MCF 10A (cell line): ENCODE data around the gene SLC51A. TPM values are rescaled to one million over a fixed set of nuclear protein-coding genes. Genes with fewer than 3 reads are reported as not detected.

Experiments
- BruUV-seq: library from RNA; stranded (reverse); fragments of 400-500 nt; replicated peaks from 2 replicates; lab custom pipeline; 2021; lab: Mats Ljungman, UMichigan
- CTCF ChIA-PET: fragments of 300-600 bp; sonication (Branson Sonifier 250); formaldehyde crosslinking; extraction: SDS; loops from one replicate; lab custom pipeline; 2021; ENCODE audit warnings: antibody characterized with exemption, inconsistent platforms; lab: Yijun Ruan, JAX
- POLR2A ChIA-PET: fragments of 300-600, 350-650 bp; sonication (Branson Sonifier 250); formaldehyde crosslinking; extraction: SDS; loops from one replicate; lab custom pipeline; 2020; ENCODE audit warnings: antibody characterized with exemption, inconsistent platforms; lab: Yijun Ruan, JAX
- DNase-seq: peaks from one replicate; pipeline ENCODE4 v3.0.0-alpha.2; 2018; ENCODE audit not compliant: unreplicated experiment
- H3K27ac Mint-ChIP-seq: one replicate; pipeline ENCODE4 v1.8.0; 2022; ENCODE audit warnings: mild to moderate bottlenecking, low read depth, mixed read lengths; ENCODE audit not compliant: unreplicated experiment
- H3K27me3 Mint-ChIP-seq: one replicate; pipeline ENCODE4 v1.8.0; 2022; ENCODE audit warnings: mixed read lengths; ENCODE audit not compliant: insufficient read depth, unreplicated experiment
- H3K36me3 Mint-ChIP-seq: one replicate; pipeline ENCODE4 v1.8.0; 2022; ENCODE audit warnings: mild to moderate bottlenecking, moderate library complexity, mixed read lengths; ENCODE audit not compliant: insufficient read depth, unreplicated experiment
- H3K4me1 Mint-ChIP-seq: one replicate; pipeline ENCODE4 v1.8.0; 2022; ENCODE audit warnings: mixed read lengths; ENCODE audit not compliant: insufficient read depth, unreplicated experiment
- H3K4me3 Mint-ChIP-seq: one replicate; pipeline ENCODE4 v1.8.0; 2022; ENCODE audit warnings: mild to moderate bottlenecking, moderate library complexity, mixed read lengths; ENCODE audit not compliant: unreplicated experiment
- H3K9me3 Mint-ChIP-seq: one replicate; pipeline ENCODE4 v1.8.0; 2022; ENCODE audit warnings: mixed read lengths; ENCODE audit not compliant: unreplicated experiment
- intact Hi-C: fragments of 100-400 bp; cut with micrococcal nuclease; formaldehyde crosslinking; loops from 2 replicates; pipeline ENCODE4 v1.14.1; 2022
- total RNA-seq: library from RNA; stranded (reverse); gene quantifications from 2 replicates; pipeline ENCODE4 v1.2.3, GENCODE V29; 2022
- TF ChIP-seq, protein P1 (sequence below): fragments of 200-600 bp; IDR thresholded peaks from one replicate; pipeline ENCODE4 v1.8.0; 2022; ENCODE audit warnings: antibody characterized with exemption, mild to moderate bottlenecking; ENCODE audit not compliant: unreplicated experiment

Gene SLC51A
- total RNA-seq, 1 experiment from 2014 or later = not detected

DNA sequence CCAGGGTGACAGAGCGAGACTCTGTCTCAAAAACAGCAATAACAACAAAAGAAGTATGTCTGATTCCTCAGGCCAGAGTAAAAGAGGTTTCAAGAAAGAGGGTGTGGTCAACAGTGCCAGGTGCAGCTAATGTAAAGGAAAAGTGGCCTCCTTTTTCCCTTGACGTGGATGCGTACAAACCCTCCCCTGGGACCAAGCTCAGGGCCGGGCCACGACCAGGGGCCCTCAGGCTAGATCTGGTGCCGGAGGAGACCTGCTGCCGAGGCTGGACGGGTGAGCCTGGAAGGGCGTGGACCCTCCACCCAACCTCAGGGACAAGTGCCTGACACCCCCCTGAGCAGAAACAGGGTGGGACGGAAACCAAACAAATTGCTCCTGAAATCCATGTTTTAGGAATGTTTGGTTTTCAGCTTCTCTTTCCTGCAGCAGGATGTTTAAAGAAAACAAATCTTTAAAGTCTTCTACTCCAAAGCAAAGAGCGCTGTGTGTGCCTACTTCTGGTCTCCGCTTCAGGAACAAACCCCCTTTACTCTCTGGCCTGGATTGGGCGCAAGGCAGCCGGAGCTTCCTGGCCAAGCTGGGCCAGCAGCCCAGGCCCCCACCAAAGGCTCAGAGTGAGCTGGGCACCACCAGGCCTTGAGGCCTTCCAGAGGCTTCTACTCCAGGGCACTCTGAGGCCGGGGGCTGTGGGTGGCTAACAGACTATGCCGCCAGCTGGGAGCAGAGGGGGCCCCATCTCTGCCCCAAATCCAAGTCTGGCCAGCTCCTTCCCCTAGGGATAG is 26.6 kb upstream of the SLC51A start:
- intact Hi-C loops = no loop called here
- no peaks in the 10 kb centered on the region for H3K4me1 Mint-ChIP-seq
- DNase-seq = no peak
- no peaks in the 10 kb centered on the region for H3K9me3 Mint-ChIP-seq
- no TSS peak for BruUV-seq
- TF ChIP-seq, protein P1, sequence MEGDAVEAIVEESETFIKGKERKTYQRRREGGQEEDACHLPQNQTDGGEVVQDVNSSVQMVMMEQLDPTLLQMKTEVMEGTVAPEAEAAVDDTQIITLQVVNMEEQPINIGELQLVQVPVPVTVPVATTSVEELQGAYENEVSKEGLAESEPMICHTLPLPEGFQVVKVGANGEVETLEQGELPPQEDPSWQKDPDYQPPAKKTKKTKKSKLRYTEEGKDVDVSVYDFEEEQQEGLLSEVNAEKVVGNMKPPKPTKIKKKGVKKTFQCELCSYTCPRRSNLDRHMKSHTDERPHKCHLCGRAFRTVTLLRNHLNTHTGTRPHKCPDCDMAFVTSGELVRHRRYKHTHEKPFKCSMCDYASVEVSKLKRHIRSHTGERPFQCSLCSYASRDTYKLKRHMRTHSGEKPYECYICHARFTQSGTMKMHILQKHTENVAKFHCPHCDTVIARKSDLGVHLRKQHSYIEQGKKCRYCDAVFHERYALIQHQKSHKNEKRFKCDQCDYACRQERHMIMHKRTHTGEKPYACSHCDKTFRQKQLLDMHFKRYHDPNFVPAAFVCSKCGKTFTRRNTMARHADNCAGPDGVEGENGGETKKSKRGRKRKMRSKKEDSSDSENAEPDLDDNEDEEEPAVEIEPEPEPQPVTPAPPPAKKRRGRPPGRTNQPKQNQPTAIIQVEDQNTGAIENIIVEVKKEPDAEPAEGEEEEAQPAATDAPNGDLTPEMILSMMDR = no peak
- H3K27me3 Mint-ChIP-seq = no peaks in the 10 kb centered on the region
- POLR2A ChIA-PET = interaction anchor here (0.6 kb wide), 1 partner anchor 52 kb away, joined by 3 read pairs; no protein-coding TSS in a partner anchor
- no peak overlapping the region for H3K27ac Mint-ChIP-seq
- no peaks in the 10 kb centered on the region for H3K36me3 Mint-ChIP-seq
- CTCF ChIA-PET = interaction anchor here (0.6 to 1.0 kb wide), 2 partner anchors 116 to 295 kb away, joined by 4 to 6 read pairs; no protein-coding TSS in a partner anchor
- H3K4me3 Mint-ChIP-seq = no peak overlapping the region

DNA sequence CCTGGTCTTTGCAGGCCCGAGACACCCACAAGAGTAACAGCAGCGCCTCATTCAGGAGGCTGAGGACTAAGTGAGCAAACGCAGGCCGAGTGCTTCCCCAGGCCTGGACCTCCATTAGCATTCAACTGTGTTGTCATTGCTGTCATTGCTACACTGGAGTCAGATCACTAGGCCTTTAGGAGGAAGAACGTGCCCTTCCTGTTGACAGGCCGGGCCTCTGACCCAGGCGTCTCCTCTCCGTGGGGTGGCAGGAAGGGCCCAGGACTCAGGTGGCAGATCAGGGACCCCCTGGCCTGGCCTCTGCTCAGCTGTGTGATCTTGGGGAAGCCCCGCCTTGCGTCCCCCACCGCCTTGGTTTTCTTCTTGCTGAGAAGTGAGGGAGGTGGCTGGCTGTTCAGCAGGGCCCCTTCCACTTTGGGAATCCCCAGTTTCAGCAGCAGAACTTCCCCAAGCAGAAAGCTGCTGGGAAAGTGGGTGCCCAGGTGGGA is 24.3 kb upstream of the SLC51A start:
- POLR2A ChIA-PET = no interaction called here
- TF ChIP-seq, protein P1 = no peak
- intact Hi-C loops = no loop called here
- no peaks in the 10 kb centered on the region for H3K36me3 Mint-ChIP-seq
- CTCF ChIA-PET = interaction anchor here (0.6 to 8.1 kb wide), 4 partner anchors 13 to 119 kb away, joined by 3 to 171 read pairs (median 3); no protein-coding TSS in a partner anchor
- no peak for DNase-seq
- no peaks in the 10 kb centered on the region for H3K9me3 Mint-ChIP-seq
- no peaks in the 10 kb centered on the region for H3K27me3 Mint-ChIP-seq
- BruUV-seq = no TSS peak
- no peak overlapping the region for H3K27ac Mint-ChIP-seq
- no peak overlapping the region for H3K4me3 Mint-ChIP-seq
- H3K4me1 Mint-ChIP-seq = no peaks in the 10 kb centered on the region

DNA sequence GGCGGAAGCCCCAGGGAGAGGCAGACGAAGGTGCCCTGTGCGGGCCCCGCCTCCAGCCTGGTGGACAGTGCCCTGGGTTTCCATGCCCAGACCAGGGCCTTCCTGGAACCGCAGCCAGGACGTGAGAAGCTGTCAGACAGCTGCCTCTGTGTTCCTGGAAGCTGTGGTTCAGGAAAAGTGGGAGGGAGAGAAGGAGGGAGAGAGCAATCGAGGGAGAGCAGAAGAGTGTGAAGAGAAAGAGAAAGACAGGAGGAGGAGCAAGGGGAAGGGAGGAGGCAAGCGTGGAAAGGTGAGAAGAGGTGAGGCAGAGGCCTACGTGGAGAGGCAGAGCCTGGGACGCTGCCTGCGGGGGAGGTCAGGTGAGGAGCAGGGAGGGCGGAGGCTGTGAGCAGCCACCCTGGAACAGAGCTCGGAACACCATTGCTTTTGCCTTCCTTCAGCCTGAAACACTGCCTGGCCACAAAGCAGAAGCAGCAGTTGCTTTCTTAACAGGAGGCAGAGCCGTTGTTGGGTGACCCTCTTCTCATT is 23.7 kb upstream of the SLC51A start:
- no peaks in the 10 kb centered on the region for H3K4me1 Mint-ChIP-seq
- TF ChIP-seq, protein P1 = no peak
- H3K9me3 Mint-ChIP-seq = no peaks in the 10 kb centered on the region
- ChIA-PET POLR2A (no interaction called here), CTCF (interaction anchor here (0.7 to 8.1 kb wide), 4 partner anchors 14 to 119 kb away, joined by 3 to 171 read pairs (median 3); no protein-coding TSS in a partner anchor)
- H3K27me3 Mint-ChIP-seq = no peaks in the 10 kb centered on the region
- no TSS peak for BruUV-seq
- no peak for DNase-seq
- H3K36me3 Mint-ChIP-seq = no peaks in the 10 kb centered on the region
- no peak overlapping the region for H3K27ac Mint-ChIP-seq
- intact Hi-C loops = no loop called here
- no peak overlapping the region for H3K4me3 Mint-ChIP-seq

DNA sequence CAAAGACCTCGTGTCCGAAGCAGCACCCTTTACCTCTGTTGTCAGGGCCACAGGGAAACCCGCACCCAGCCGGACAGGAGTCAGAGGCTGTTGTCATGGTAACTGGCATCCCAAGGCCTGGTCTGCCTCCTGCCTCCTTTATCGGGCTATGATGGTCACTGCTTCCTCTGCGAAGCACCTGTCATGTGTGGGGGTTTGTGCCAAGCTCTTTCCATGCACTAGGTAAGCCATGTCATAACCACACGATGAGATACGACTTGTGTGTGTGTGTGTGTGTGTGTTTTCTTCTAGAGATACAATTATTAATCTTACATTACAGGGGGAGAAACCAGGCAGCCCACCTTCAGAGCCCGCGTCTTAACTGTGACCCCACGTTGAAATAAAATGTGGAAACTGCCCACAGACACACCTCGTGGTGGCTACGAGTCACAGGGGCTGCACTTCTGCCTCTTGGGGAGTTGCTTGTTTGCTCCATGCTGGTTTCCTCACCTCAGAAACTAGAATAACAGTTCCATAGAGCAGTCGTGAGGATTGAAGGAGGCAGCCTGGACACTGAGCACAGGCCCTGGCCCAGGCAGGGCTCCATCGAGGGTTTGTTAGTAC is 23.1 kb upstream of the SLC51A start:
- no TSS peak for BruUV-seq
- CTCF ChIA-PET = interaction anchor here (0.8 to 8.1 kb wide), 3 partner anchors 22 to 120 kb away, joined by 3 to 171 read pairs (median 3); no protein-coding TSS in a partner anchor
- no peaks in the 10 kb centered on the region for H3K27me3 Mint-ChIP-seq
- POLR2A ChIA-PET = no interaction called here
- DNase-seq = no peak
- H3K36me3 Mint-ChIP-seq = no peaks in the 10 kb centered on the region
- H3K27ac Mint-ChIP-seq = no peak overlapping the region
- no peaks in the 10 kb centered on the region for H3K4me1 Mint-ChIP-seq
- H3K4me3 Mint-ChIP-seq = no peak overlapping the region
- H3K9me3 Mint-ChIP-seq = no peaks in the 10 kb centered on the region
- TF ChIP-seq, protein P1 = no peak
- intact Hi-C loops = no loop called here
